DMS114 treated with DMSO at 0.1 percent for 48 hours (cell line): Measurements from ENCODE around the gene ACCS.

Experiments used
- DNase-seq: peaks from one replicate; lab custom pipeline; 2025; ENCODE audit not compliant: unreplicated experiment; lab: John Stamatoyannopoulos, UW

ACCS gene

DNA sequence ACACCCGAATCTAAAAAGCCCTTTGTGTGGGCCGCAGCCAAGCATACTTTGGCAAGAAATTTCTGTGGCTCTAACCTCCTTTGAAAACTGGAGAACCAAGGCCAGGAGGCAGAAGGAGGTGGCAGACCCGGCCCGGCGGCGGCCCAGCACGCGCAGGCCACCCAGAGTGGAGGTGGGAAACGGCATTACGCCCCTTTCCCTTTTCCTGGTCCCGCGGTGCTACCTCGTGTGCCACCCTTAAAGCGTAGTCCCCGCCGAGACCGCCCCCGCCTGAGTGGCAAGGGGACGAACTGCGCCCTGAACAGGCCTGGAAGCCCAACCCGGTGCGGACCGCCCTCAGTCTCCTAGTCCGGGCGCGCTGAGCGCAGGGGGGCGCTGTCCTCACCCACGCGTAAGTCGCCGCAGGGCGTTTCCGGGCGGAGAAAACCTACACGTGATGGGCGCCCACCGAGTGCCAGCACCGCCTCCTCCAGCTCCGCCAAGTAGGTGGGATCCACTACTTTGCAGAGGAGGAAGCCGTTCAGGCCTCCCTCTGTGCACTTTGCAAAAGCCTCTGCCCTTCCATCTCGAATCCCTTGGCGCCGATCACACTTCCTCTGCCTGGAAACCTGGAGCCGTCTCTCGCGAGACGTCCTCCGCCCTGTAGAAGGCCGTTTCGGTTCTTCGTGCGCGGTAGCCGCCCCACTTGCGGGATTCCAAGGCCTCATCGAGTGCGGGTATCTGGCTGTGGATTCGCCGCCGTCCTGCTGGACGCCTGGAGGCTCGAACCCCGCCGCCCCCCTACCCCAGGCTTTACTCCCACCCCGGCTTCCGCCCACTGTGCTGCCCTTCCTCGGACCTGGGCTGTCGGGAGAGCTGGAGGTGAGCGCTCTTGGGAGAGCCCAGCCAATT, at the start of gene ACCS:
ACCS (plus strand) TSS at position 430 of the 891 bp plus-strand sequence. CDS start 1,358 bp downstream, outside the sequence.
- DNase-seq, result peak; percentile 91

DNA sequence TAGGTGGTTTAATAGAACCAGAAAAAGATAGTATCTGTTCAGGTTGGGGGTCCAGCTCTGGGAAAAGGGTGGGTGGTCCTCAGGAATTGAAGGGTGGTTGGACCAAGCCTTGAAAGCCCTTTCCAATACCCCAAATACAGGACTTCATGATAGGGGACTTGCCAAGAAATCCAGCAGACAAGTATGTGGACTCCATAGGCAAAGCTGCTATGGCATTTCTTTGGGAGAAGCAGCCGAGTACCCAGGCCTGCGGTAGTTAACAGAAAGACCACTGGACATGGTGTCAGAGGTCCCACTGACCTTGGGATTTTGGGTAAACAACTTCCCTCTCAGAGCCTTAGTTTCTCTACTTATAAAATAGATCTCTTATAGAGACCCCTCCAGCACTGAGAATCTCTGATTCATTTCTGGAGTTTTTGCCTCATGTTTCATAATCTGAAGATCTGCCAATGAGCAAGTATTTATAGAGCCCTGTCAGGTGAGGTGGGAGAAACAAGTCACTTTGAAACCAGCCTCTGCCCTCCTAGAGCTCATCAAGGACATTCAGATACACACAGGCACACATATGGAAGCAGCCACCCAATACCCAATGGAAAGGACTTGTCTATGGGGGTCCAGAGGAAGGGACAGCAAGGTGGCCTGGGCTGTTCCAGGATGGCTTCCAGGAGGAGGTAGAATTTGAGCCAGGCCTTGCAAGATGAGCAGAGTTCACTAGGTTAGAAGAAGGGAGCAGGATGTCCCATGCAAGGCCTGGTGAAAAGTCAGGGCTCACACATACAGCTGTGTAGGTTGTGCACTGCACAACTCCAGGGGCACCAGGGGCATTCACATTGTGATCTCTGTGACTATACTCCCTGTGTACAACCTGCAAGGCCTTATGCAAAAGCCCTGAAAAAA, 49.3 kb upstream of the ACCS start:
- no peak for DNase-seq

DNA sequence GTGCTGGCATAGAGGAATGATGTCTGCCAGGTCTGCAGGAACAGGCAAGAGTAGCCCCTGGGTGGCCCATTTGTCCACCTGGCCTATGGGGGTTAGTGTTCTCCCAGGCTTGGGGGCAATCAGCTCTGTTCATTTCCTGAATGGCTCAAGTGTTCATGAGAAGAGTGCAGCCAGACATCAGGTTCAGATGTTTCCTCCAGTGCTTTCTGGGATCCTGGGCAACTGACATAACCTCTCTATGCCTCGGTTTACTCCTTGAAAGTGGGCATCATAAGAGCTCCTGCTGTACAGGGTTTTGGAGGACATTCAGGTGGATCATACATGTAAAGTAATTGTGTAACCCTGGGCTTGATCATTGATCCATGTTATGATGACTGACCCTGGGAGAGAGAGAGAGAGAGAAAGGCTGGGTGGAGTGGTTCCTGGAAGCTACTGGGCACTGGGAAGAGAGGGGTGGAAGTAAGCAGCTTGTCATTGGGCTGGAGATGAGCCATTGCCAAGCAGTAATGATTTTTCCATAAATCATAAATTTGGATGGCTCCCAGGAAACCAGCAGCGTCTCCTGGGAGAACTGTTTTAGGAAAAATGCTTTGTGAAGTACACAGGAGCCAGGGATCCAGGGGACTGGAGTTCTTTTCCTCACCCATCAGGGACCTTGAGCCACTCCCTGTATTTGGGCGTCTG, 48.5 kb upstream of the ACCS start:
- no peak for DNase-seq

DNA sequence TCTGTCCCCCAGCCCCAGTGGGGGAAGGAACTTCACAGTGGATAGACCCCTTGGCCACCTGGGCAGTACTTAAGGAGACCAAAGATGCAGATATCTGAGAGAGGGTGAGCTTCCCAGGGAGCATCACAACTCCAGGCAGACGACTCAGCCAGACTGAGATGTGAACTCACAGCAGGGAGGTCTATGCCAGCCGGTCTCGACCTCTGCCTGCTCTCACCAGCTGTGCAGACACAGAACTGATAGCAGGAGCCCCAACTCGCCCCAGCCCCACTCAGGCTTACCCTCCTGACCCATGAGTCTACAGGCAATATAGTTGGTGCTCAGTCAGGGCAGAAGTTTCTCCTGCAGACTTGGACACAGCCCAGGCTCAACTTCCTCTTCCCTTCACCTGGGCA, 47.9 kb upstream of the ACCS start:
- no peak for DNase-seq

DNA sequence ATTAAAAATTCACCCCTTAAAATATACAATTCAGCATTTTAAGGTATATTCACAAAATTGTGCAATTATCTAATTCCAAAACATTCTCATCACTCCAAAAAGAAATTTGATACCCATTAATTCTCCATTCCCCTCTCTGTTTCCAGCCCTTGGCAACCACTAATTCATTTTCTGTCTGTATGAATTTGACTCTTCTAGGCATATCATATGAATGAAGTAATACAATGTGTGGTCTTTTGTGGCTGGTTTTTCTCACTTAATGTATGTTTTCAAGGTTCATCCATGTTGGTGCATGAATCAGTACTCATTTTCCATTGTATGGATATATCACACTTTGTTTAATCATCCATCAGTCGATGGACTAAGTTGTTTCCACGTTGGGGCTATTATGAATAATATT, 47.2 kb upstream of the ACCS start:
- no peak for DNase-seq

GRCh38 chr11:44024977-44025376, 41.1 kb upstream of the ACCS start:
- DNase-seq, result no peak

DNA sequence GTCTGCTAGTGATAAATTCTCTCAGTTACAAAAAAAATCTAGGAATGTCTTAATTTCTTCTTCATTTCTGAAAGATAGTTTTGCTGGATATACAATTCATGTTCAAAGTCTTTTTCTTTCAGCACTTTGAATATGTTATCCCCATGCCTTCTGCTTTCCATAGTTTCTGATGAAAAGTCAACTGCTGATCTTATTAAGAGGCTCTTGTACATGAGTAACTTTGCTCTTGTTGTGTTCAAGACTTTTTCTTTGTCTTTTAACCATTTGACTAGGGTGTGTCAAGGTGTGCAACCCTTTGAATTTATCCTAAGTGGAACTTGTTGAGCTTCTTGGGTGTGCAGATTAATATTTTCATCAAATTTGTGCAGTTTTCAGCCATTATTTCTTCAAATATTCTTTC, 40.3 kb upstream of the ACCS start:
- no peak for DNase-seq

- no peak for DNase-seq
These were observed 37.7 kb upstream of the ACCS start for GRCh38 chr11:44028401-44028800.

DNA sequence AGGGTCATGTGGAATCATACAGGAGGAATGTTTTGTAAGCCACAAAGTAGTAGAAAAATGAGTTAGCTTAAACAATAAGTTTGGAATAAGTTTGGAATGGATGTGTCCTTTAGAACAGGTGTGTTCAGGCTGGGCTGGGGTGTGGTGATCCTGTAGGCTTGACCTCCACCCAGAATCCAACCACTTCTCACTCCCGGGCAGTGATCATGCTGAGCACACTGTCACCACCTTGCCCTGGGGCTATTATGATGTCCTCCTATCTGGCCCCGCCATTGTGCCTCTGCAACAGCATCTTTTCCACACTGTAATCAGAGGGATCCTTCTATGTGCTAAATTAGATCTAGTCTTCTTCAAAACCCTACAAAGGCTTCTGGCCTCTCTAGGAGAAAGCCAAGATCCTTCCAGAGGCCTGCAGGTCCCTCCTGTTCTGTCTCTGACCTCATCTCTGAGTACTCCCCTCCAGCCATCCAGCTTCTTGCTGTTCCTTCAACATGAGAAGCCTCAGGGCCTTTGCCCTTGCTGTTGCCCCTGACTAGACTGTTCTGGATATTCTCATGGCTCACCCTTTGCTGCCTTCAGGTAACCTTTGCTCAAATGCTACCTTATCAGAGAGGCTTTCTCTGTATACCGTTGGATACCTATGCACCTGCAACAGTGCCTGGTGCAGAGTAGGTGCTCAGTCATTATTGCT, 37.1 kb upstream of the ACCS start:
- DNase-seq, result no peak

DNA sequence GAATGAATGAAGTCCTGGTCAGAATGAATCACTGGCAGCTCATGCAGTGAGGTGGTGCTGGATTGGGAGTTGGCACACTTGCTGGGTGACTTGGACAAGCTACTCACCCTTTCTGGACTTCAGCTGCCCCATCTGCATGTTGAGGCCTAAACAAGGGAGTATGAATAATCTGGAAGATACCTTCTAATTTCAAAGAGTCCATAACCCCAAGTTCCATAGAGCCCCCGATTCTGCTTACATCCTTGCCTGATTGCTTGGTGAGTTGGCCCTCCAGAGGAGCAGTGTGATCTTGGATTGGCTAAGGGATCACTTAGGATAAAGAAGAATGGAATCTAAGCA, 36.6 kb upstream of the ACCS start:
- DNase-seq, result no peak

DNA sequence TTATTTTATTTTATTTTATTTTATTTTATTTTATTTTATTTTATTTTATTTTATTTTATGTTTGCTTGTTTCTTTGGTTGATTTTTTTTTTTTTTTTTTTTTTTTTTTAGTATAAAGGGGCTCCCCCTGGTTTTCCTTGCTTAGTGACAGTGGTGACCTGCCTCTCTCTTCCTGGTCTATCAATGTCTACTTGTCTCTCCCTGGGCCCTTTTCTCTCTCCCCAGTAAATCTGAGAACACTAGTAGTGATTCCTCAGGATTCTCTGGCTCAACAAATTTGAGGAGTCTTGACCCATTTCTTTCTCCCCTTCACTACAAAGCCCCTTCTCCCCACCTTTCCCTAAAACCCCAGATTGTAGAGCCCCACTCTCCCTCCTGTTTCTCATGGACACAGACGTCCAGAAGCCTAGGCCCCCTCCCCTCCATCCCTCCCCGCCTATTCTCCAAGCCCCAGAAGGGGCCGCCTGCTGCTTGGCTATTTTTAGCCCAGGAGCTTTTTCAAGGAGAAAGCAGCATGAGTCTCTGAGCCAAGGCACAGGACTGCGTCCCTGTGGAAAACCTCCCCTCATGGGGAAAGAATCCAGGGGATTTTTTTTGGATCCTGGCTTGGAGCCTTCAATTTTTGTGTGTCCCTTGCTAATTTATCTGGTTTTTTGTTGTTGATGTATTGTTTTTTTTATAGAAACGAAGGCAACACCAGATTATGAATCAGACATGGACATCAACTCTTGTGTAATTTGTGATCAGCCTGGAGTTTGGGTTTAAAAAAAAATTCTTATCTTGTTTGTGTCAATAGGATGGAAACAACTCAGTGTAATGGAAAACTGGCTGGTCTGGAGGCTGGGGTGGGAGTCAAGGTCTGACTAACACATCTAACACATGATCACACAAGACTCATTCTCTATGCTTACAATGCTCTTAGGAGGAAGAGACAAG, 35.8 kb upstream of the ACCS start:
- no peak for DNase-seq

- no peak for DNase-seq
These were observed 35.1 kb upstream of the ACCS start for GRCh38 chr11:44030996-44031395.

DNA sequence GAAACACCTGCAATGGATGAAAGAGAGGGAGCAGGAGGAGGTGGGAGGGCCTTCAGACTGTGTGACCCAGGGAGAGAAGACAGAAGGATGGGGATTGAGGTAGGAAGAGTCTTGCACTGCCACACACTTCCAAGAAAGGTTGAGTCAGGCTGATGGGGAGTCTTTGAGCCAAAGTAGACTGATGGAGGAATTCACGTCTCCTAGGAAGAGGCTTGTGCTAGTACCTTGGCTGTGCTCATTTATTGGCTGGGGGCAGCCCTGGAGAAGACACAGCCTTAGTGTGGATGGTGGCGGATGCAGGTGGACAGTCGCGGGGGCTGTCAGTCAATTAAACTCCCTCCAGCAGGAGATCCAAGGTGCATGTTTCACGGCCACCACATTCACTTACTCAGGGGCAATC, 34.5 kb upstream of the ACCS start:
- no peak for DNase-seq

DNA sequence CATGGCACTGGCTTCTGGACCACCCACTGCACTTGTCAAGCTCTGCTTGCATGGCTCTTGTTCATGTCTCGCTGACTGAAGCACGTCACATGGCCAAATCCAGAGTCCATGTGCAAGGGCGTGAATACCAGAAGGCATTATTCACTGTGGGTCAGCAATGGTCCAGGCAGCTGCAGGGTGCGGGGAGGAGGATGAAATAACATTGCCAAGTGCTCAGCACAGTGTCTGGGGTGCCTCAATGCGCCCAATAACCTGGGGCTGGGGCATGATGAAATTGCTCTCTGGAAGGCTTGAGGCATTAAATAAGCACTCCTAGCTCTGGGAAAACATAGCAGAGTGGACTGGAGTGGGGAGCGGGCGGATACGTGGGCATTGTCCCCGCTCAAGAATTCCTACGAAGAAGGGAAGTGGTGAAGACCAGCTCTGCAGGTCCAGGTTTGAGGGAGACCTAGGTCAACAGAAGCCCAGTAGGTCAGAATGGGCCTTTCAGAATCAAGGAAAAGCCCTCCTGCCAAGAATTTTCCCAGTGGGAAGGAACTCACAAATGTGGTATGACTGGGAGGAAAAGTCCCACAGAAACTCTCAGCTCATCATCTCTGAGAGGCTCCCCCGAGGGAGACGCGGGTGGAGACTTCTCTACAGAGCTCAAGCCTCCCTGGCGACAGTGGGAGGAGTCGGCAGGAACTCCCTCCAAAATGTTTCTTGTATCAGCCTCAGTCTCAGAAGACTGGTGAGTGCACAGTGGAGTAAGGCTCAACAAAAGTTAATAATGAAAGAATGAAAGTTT, 33.6 kb upstream of the ACCS start:
- DNase-seq, result no peak

- DNase-seq, result no peak
These were observed 32.6 kb upstream of the ACCS start for GRCh38 chr11:44033411-44033850.

- no peak for DNase-seq
These were observed 32.2 kb upstream of the ACCS start for GRCh38 chr11:44033856-44034255.

DNA sequence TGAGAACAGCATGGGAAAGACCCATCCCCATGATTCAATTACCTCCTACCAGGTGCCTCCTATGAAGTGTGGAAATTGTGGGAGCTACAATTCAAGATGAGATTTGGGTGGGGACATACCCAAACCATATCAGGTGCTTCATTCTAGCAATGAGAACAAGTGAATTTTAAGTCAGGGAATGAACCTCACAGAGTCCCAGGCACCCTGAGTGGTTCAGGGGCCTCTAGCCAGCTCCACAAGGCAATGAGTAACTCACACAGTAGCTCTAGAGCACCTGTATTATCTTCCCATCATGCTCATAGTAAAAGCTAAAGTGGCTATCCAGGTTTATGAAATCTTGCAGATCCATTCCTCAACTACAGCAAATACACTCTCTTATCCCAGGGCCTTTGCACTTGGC, 31.4 kb upstream of the ACCS start:
- DNase-seq, result no peak

GRCh38 chr11:44036811-44037657, 29.0 kb upstream of the ACCS start:
- peak; percentile 30 for DNase-seq
